ENCODE results near the gene TP63.

GRCh38 chr3:189744235-189744634, 113.0 kb downstream of the TP63 start:
- TF ChIP-seq YY1 (IDR thresholded peaks at IDR 0.05; ENCODE audit: insufficient read depth, insufficient read length) (no peak), ZNF274 (IDR thresholded peaks at IDR 0.05; ENCODE audit: low read depth, low read length) (no peak)
